PC-9 (cell line): Measurements from ENCODE around the gene ROBO2. TPM values are rescaled to one million over a fixed set of nuclear protein-coding genes. Genes with fewer than 3 reads are reported as not detected.

Source experiments
- BruUV-seq: library from RNA; stranded (reverse); fragments of 400-500 nt; replicated peaks from 2 replicates; lab custom pipeline; 2021; lab: Mats Ljungman, UMichigan
- CTCF ChIA-PET: fragments of 300-600 bp; sonication (Branson Sonifier 250); formaldehyde crosslinking; loops from one replicate; lab custom pipeline; 2022; ENCODE audit warnings: antibody characterized with exemption; lab: Charles Lee
- POLR2A ChIA-PET: fragments of 300-600 bp; sonication (Branson Sonifier 250); formaldehyde crosslinking; loops from one replicate; lab custom pipeline; 2022; ENCODE audit warnings: antibody characterized with exemption; ENCODE audit not compliant: unreplicated experiment; lab: Charles Lee
- DNase-seq, 2 experiments: peaks; one replicate each; pipeline versions ENCODE4 v3.0.0 to v3.0.0-alpha.2; 2015 to 2022; ENCODE audit warnings: mixed read lengths in 1 of 2
- H2AFZ ChIP-seq: fragments of 200-600 bp; sonication (generic); 2 replicates; pipeline ENCODE4 v1.8.1; 2017; ENCODE audit warnings: antibody characterized with exemption
- H3F3A ChIP-seq: fragments of 200-600 bp; sonication (generic); 2 replicates; pipeline ENCODE4 v1.8.1; 2017; ENCODE audit warnings: antibody characterized with exemption, mild to moderate bottlenecking, low read depth; ENCODE audit not compliant: insufficient read depth
- H3K27ac ChIP-seq: fragments of 200-600 bp; sonication (generic); 2 replicates; pipeline ENCODE4 v1.6.1; 2016; ENCODE audit warnings: mixed run types
- H3K27me3 ChIP-seq: fragments of 200-600 bp; sonication (generic); 2 replicates; pipeline ENCODE4 v1.6.1; 2016; ENCODE audit warnings: low read depth, mixed run types; ENCODE audit not compliant: insufficient read depth
- H3K36me3 ChIP-seq: fragments of 200-600 bp; sonication (generic); 2 replicates; pipeline ENCODE4 v1.6.1; 2016; ENCODE audit warnings: low read depth, mixed run types
- H3K4me1 ChIP-seq: fragments of 200-600 bp; sonication (generic); replicated peaks from 2 replicates; pipeline ENCODE4 v1.6.1; 2016; ENCODE audit warnings: mixed run types; ENCODE audit not compliant: insufficient read depth
- H3K4me2 ChIP-seq: fragments of 200-600 bp; sonication (generic); 2 replicates; pipeline ENCODE4 v1.6.1; 2017; ENCODE audit warnings: mixed run types
- H3K4me3 ChIP-seq: fragments of 200-600 bp; sonication (generic); 2 replicates; pipeline ENCODE4 v1.6.1; 2016; ENCODE audit warnings: mixed run types
- H3K79me2 ChIP-seq: fragments of 200-600 bp; sonication (generic); 2 replicates; pipeline ENCODE4 v1.6.1; 2017; ENCODE audit warnings: low read depth, mixed run types
- H3K9me2 ChIP-seq: fragments of 200-600 bp; sonication (generic); 2 replicates; pipeline ENCODE4 v1.8.1; 2017; ENCODE audit warnings: mild to moderate bottlenecking; ENCODE audit not compliant: insufficient read depth
- H3K9me3 ChIP-seq: fragments of 200-600 bp; sonication (generic); 2 replicates; pipeline ENCODE4 v1.8.1; 2016; ENCODE audit warnings: low read depth; ENCODE audit not compliant: insufficient read depth
- H4K20me1 ChIP-seq: fragments of 200-600 bp; sonication (generic); 2 replicates; pipeline ENCODE4 v1.8.1; 2017; ENCODE audit not compliant: insufficient read depth
- CTCF ChIP-seq: fragments of 200-600 bp; sonication (generic); conservative IDR thresholded peaks from 2 replicates; pipeline ENCODE4 v1.6.1; 2017; ENCODE audit warnings: mixed run types, antibody characterized with exemption, mild to moderate bottlenecking, moderate library complexity
- EZH2 ChIP-seq: fragments of 200-600 bp; sonication (generic); IDR thresholded peaks from 2 replicates; pipeline ENCODE4 v1.8.0; 2017; ENCODE audit warnings: antibody characterized with exemption, low read depth
- intact Hi-C: fragments of 100-400 bp; cut with micrococcal nuclease; formaldehyde crosslinking; loops from one replicate; pipeline ENCODE4 v1.10.0; 2022; ENCODE audit not compliant: unreplicated experiment
- total RNA-seq: library from RNA; stranded (reverse); gene quantifications from 2 replicates; pipeline ENCODE4 v1.2.3, GENCODE V29; 2021

The ROBO2 gene
- total RNA-seq, 1 experiment from 2014 or later, result 0.39 TPM

GRCh38 chr3:77158730-77159581 lies 119.1 kb downstream of the ROBO2 start:
- no peak for TF ChIP-seq CTCF
- no peak for TF ChIP-seq EZH2
- H3K9me2 ChIP-seq, result no peaks in the 10 kb centered on the region
- H3K36me3 ChIP-seq, result no peaks in the 10 kb centered on the region
- no peak overlapping the region for H2AFZ ChIP-seq
- no peaks in the 10 kb centered on the region for H3K9me3 ChIP-seq
- no peaks in the 10 kb centered on the region for H3K27me3 ChIP-seq
- no peak overlapping the region for H3K4me3 ChIP-seq
- H3F3A ChIP-seq, result no peaks in the 10 kb centered on the region
- no peak for DNase-seq
- ChIA-PET CTCF (no interaction called here), POLR2A (no interaction called here)
- no peaks in the 10 kb centered on the region for H3K79me2 ChIP-seq
- no peaks in the 10 kb centered on the region for H3K4me1 ChIP-seq
- no peak overlapping the region for H3K4me2 ChIP-seq
- intact Hi-C loops, result no loop called here
- no peaks in the 10 kb centered on the region for H4K20me1 ChIP-seq
- no peak overlapping the region for H3K27ac ChIP-seq
- no TSS peak for BruUV-seq

- Histone ChIP-seq H3K9me2 (no peaks in the 10 kb centered on the region; the same call in 1 of the 2 replicates), H2AFZ (no peak overlapping the region), H3K27ac (no peak overlapping the region), H3K4me1 (no peaks in the 10 kb centered on the region), H3K79me2 (no peaks in the 10 kb centered on the region), H3K4me2 (no peak overlapping the region), H3K36me3 (no peaks in the 10 kb centered on the region), H3K9me3 (no peaks in the 10 kb centered on the region), H3K4me3 (no peak overlapping the region), H3F3A (no peaks in the 10 kb centered on the region), H4K20me1 (no peaks in the 10 kb centered on the region), H3K27me3 (no peaks in the 10 kb centered on the region)
- intact Hi-C loops, result no loop called here
- BruUV-seq, result no TSS peak
- ChIA-PET CTCF (no interaction called here), POLR2A (no interaction called here)
- no peak for TF ChIP-seq EZH2
- TF ChIP-seq CTCF, result no peak
- no peak for DNase-seq
These were observed 121.1 kb downstream of the ROBO2 start for GRCh38 chr3:77160931-77161497.

- no peak overlapping the region for H2AFZ ChIP-seq
- H3K4me2 ChIP-seq, result no peak overlapping the region
- DNase-seq, result no peak
- H3K9me3 ChIP-seq, result no peaks in the 10 kb centered on the region
- BruUV-seq, result no TSS peak
- no peaks in the 10 kb centered on the region for H3K79me2 ChIP-seq
- H3K27me3 ChIP-seq, result no peaks in the 10 kb centered on the region
- H3K4me1 ChIP-seq, result no peaks in the 10 kb centered on the region
- intact Hi-C loops, result no loop called here
- H3K36me3 ChIP-seq, result no peaks in the 10 kb centered on the region
- no peak overlapping the region for H3K27ac ChIP-seq
- no peaks in the 10 kb centered on the region for H3F3A ChIP-seq
- ChIA-PET POLR2A (no interaction called here), CTCF (no interaction called here)
- H3K4me3 ChIP-seq, result no peak overlapping the region
- no peaks in the 10 kb centered on the region; the same call in 1 of the 2 replicates for H3K9me2 ChIP-seq
- TF ChIP-seq EZH2 (no peak), CTCF (no peak)
- no peaks in the 10 kb centered on the region for H4K20me1 ChIP-seq
These were observed 129.9 kb downstream of the ROBO2 start for GRCh38 chr3:77169823-77170222.
